Measurements from ENCODE around the gene SLC38A2.

DNA sequence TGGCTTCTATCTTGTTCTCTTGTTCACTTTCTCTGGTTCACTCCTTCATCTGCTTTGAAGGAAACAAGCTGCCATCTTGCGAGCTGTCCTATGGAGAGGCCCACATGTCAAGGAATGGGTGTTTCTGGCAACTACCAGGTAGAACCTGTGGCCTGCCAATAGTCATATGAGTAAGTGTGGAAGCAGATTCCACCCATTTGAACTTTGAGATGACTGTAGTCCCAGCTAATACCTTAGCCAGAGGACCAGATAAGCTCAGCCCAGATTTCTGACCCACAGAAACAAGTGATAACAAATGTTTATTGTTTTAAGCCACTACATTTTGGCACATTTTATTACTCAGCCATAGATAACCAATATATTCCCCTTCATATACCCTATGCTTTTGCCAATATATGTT is 4.0 kb upstream of the SLC38A2 start:
- TF ChIP-seq SMAD3 (CRISPR knock-in tag; IDR thresholded peaks at IDR 0.05; ENCODE audit: borderline replicate concordance) (no peak), JUN (CRISPR knock-in tag; IDR thresholded peaks at IDR 0.05) (no peak), SP1 (CRISPR knock-in tag; conservative IDR thresholded peaks at IDR 0.05) (no peak), ZNF232 (CRISPR knock-in tag; IDR thresholded peaks at IDR 0.05) (no peak), MYBL2 (CRISPR knock-in tag; IDR thresholded peaks at IDR 0.05) (no peak), ZBTB21 (CRISPR knock-in tag; IDR thresholded peaks at IDR 0.05; ENCODE audit: borderline replicate concordance) (no peak)
- TF ChIP-seq, protein P1, sequence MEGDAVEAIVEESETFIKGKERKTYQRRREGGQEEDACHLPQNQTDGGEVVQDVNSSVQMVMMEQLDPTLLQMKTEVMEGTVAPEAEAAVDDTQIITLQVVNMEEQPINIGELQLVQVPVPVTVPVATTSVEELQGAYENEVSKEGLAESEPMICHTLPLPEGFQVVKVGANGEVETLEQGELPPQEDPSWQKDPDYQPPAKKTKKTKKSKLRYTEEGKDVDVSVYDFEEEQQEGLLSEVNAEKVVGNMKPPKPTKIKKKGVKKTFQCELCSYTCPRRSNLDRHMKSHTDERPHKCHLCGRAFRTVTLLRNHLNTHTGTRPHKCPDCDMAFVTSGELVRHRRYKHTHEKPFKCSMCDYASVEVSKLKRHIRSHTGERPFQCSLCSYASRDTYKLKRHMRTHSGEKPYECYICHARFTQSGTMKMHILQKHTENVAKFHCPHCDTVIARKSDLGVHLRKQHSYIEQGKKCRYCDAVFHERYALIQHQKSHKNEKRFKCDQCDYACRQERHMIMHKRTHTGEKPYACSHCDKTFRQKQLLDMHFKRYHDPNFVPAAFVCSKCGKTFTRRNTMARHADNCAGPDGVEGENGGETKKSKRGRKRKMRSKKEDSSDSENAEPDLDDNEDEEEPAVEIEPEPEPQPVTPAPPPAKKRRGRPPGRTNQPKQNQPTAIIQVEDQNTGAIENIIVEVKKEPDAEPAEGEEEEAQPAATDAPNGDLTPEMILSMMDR (IDR thresholded peaks at IDR 0.05): no peak
- TF ChIP-seq, protein P2, sequence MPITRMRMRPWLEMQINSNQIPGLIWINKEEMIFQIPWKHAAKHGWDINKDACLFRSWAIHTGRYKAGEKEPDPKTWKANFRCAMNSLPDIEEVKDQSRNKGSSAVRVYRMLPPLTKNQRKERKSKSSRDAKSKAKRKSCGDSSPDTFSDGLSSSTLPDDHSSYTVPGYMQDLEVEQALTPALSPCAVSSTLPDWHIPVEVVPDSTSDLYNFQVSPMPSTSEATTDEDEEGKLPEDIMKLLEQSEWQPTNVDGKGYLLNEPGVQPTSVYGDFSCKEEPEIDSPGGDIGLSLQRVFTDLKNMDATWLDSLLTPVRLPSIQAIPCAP (CRISPR knock-in tag; IDR thresholded peaks at IDR 0.05): no peak
